Measurements from ENCODE around the gene TAL1. TPM values are rescaled to one million over a fixed set of nuclear protein-coding genes. Genes with fewer than 3 reads are reported as not detected.

Gene TAL1
- total and polyA plus RNA-seq, 2 of the 8 experiments (the other 6 are each of a cell fraction or from before 2014, with no cell fraction given), result 0.09 to 0.15 TPM

GRCh38 chr1:47249755-47250154 lies 17.7 kb upstream of the TAL1 start:
- no peaks in the 10 kb centered on the region for H3K79me1 ChIP-seq (ENCODE audit: low read depth, low read length)
- DNase-seq (ENCODE audit: low read depth in 1 of 2, low spot score in 2 of 2), result no peak
- no peaks in the 10 kb centered on the region for H3K9me3 ChIP-seq (ENCODE audit: insufficient read depth in 2 of 2, low read depth in 1 of 2, low read length in 1 of 2)
- TF ChIP-seq KDM1A (IDR thresholded peaks at IDR 0.05; ENCODE audit: borderline replicate concordance, low read length) (no peak), CBX5 (IDR thresholded peaks at IDR 0.05; ENCODE audit: low read depth, low read length) (no peak)
- peaks cover 0 to 15% (median 6%) of the 10 kb centered on the region in 4 experiments; a peak in 6 of 8 replicates for H3K36me3 ChIP-seq (ENCODE audit: control insufficient read depth in 2 of 4, insufficient read depth in 4 of 4, low read length in 3 of 4)
- H4K5ac ChIP-seq (ENCODE audit: insufficient read length, low read depth, low read length), result no peak overlapping the region
- no peak overlapping the region for H3K4me2 ChIP-seq (ENCODE audit: insufficient read depth in 1 of 2, low read depth in 2 of 2, low read length in 2 of 2)
- H3K14ac ChIP-seq (ENCODE audit: insufficient read length), result no peak overlapping the region
- no peak overlapping the region for H2BK12ac ChIP-seq (ENCODE audit: low read depth, low read length)
- H3K4me1 ChIP-seq (replicated peaks in 1 of 4; ENCODE audit: control insufficient read depth in 3 of 4, insufficient read depth in 4 of 4, low read length in 3 of 4), result no peaks in the 10 kb centered on the region
- no peak overlapping the region for H2BK20ac ChIP-seq (ENCODE audit: low read length)
- no peak overlapping the region for H2BK5ac ChIP-seq (ENCODE audit: low read depth, low read length)
- no peak for FAIRE-seq
- H4K91ac ChIP-seq (replicated peaks; ENCODE audit: insufficient read length, low read length), result no peak overlapping the region
- CTCF ChIA-PET (ENCODE audit: partially characterized antibody), result interaction anchor here (0.7 to 8.1 kb wide), 3 partner anchors 13 to 57 kb away, joined by 3 to 47 read pairs (median 6); no protein-coding TSS in a partner anchor
- H2AFZ ChIP-seq (ENCODE audit: low read length), result no peak overlapping the region
- no peak overlapping the region for H2AK5ac ChIP-seq (ENCODE audit: low read depth, low read length)
- H3K18ac ChIP-seq (ENCODE audit: extremely low read depth, low read length), result no peak overlapping the region
- H4K20me1 ChIP-seq (replicated peaks in 1 of 2; ENCODE audit: control insufficient read depth in 1 of 2, insufficient read depth in 2 of 2, low read length in 2 of 2), result no peaks in the 10 kb centered on the region
- no peak overlapping the region for H3K27ac ChIP-seq (ENCODE audit: low read depth, low read length)
- H3K23ac ChIP-seq (ENCODE audit: insufficient read length), result no peak overlapping the region
- no peak overlapping the region for H3K4ac ChIP-seq (replicated peaks; ENCODE audit: insufficient read length, low read depth, low read length)
- POLR2A ChIA-PET (ENCODE audit: partially characterized antibody), result interaction anchor here (0.6 to 1.0 kb wide), 2 partner anchors 57 to 403 kb away, joined by 3 read pairs; no protein-coding TSS in a partner anchor
- no peak overlapping the region for H3K56ac ChIP-seq (replicated peaks; ENCODE audit: insufficient read length, low read depth, low read length)
- H3K79me2 ChIP-seq (ENCODE audit: control insufficient read depth in 1 of 2, insufficient read depth in 2 of 2, low read length in 2 of 2), result no peaks in the 10 kb centered on the region
- no peaks in the 10 kb centered on the region; the same call in 1 of the 2 replicates for H3K23me2 ChIP-seq (ENCODE audit: low read depth, low read length)
- 91% methylated on average over 3 of the region's 3 CpGs; no CpG with 5 or more reads in 1 of the 2 experiments for WGBS, 2 experiments (ENCODE audit: extremely low coverage in 1 of 2, insufficient coverage in 1 of 2, insufficient read length in 1 of 2, insufficient replicate concordance in 2 of 2, low coverage in 1 of 2, low lambda C conversion rate in 2 of 2, missing lambda C conversion rate in 1 of 2)
- no peak overlapping the region for H2BK15ac ChIP-seq (ENCODE audit: low read length)
- H4K8ac ChIP-seq (ENCODE audit: extremely low read depth, insufficient read depth, low read length), result no peak overlapping the region
- H2BK120ac ChIP-seq (replicated peaks; ENCODE audit: low read depth, low read length), result no peak overlapping the region
- no peak overlapping the region for H3K9ac ChIP-seq (replicated peaks in 1 of 4; ENCODE audit: extremely low read depth in 1 of 4, low read depth in 3 of 4, low read length in 3 of 4)
- no peak overlapping the region for H3K4me3 ChIP-seq (ENCODE audit: extremely low read depth in 1 of 4, insufficient read depth in 2 of 4, low read depth in 3 of 4, low read length in 4 of 4)
- no peaks in the 10 kb centered on the region for H3K27me3 ChIP-seq (replicated peaks in 1 of 4; ENCODE audit: control insufficient read depth in 3 of 4, extremely low read depth in 1 of 4, insufficient read depth in 3 of 4, low read length in 3 of 4)

Data from H1 (cell line).